ENCODE results near the gene TAX1BP3.

The TAX1BP3 gene

DNA sequence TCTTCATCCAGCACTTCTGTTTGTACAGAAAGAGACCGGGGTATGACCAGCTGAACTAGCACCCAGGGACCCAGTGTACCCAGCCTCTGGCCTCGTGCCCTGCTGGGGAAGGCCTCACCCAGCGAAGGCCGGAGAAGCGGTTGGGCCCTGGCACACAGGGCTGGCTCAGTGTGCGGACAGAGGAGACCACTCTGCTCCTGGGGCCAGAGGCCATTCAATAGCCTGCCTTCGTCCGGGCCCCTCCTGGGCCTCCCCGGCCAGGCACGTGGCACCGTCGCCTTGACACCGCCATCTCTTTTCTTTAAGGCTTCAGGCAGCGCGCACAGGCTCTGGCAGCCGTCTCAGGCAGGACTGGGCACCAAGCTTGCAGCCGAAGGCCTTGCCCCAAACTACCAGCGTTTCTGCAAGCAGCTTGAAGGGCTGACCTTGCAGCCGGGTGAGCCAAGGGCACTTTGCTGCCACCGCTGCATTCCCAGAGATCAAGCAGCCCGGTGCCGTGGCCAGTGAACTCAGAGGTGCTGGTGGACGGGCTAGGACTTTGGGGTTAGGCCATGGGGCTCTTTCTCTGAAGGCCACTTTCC lies 8.0 kb downstream of the TAX1BP3 start:
- H3K9ac ChIP-seq (ENCODE audit: low read depth in 1 of 2, low read length in 2 of 2): no peak overlapping the region

DNA sequence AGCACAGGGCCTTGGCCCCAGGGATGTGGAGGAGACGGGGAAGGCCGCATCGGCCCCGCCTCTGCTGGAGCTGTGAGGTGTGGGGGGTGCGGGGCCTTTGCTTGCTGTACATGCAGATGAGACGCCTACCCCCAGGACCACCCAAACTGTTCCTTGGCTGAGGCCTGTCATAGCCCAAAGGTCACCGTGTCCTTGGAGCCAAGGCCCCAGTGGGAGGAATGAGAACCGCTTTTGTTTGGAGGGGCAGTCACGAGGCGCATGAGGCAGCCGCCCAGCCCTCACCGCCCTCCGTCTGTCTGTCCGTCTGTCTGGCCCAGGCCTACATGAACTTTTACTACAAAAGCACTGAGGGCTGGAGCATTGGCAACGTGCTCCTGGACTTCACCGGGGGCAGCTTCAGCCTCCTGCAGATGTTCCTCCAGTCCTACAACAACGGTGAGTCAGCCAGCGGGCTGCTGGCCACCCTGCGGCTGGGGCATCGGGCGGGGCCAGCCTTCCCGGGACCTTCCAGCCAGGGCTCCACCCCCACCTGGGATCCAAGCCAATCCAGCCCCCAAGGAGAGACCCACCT lies 8.8 kb downstream of the TAX1BP3 start:
- Histone ChIP-seq H3K36me3 (ENCODE audit: control insufficient read depth in 1 of 2, insufficient read depth in 2 of 2, low read length in 2 of 2) (peaks cover 13 to 26% of the 10 kb centered on the region in 2 donors), H3K9ac (ENCODE audit: low read depth in 1 of 2, low read length in 2 of 2) (no peak overlapping the region)

More for the DNA sequence above, 8.0 kb downstream of the TAX1BP3 start:
- Histone ChIP-seq H3K27me3 (ENCODE audit: control insufficient read depth in 1 of 2, insufficient read depth in 2 of 2, low read length in 2 of 2) (no peaks in the 10 kb centered on the region), H3K4me3 (ENCODE audit: low read depth in 1 of 2, low read length in 2 of 2) (no peak overlapping the region), H3K36me3 (ENCODE audit: control insufficient read depth in 1 of 2, insufficient read depth in 2 of 2, low read length in 2 of 2) (peaks cover 15 to 30% of the 10 kb centered on the region in 2 donors), H3K9me3 (ENCODE audit: control insufficient read depth in 1 of 2, low read length in 2 of 2) (no peaks in the 10 kb centered on the region), H3K27ac (ENCODE audit: low read depth, low read length) (no peak overlapping the region), H3K4me1 (ENCODE audit: control insufficient read depth in 1 of 2, insufficient read depth in 2 of 2, low read length in 2 of 2) (peaks cover 7 to 13% of the 10 kb centered on the region in 2 donors)

DNA sequence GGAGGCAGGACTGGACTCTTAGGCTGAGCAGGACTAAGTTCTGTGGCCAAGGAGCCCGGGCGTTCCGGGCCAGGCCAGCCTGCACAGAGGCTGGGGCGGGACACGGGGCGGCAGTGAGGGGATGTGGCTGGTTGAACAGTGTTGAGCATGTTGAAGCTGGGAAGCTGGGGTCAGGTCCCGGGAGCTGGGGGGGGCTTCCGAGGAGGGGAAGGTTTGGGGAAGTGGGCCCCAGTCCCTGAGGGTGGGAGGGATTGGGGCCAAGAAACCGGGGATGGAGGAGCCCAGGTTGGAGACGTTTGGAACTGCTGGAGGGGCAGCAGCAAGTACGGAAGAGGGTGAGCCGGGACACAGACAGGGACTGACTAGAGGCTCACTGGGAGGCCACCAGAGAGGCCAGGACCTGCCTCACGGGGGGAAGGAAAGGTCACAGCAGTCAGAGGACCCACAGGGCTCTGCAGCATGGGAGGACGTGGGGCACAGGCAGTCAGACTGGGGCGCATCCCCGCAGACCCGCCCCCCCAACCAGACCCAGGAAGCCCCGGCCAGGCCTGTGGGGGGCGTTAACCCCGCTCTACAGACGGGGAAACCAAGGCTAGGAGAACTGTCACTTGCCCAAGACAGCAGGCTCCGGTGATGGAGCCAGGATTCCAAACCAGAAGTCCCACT lies 9.5 kb downstream of the TAX1BP3 start:
- peaks cover 7 to 13% of the 10 kb centered on the region in 2 donors for H3K4me1 ChIP-seq (ENCODE audit: control insufficient read depth in 1 of 2, insufficient read depth in 2 of 2, low read length in 2 of 2)

More for the DNA sequence above, 8.8 kb downstream of the TAX1BP3 start:
- Histone ChIP-seq H3K27me3 (ENCODE audit: control insufficient read depth in 1 of 2, insufficient read depth in 2 of 2, low read length in 2 of 2) (no peaks in the 10 kb centered on the region), H3K4me3 (ENCODE audit: low read depth in 1 of 2, low read length in 2 of 2) (no peak overlapping the region), H3K27ac (ENCODE audit: low read depth, low read length) (peak overlapping the region; percentile 42), H3K9me3 (ENCODE audit: control insufficient read depth in 1 of 2, low read length in 2 of 2) (no peaks in the 10 kb centered on the region), H3K4me1 (ENCODE audit: control insufficient read depth in 1 of 2, insufficient read depth in 2 of 2, low read length in 2 of 2) (peaks cover 7 to 13% of the 10 kb centered on the region in 2 donors)

GRCh38 chr17:3657874-3658783 lies 10.2 kb downstream of the TAX1BP3 start:
- Histone ChIP-seq H3K27ac (ENCODE audit: low read depth, low read length) (no peak overlapping the region), H3K9me3 (ENCODE audit: control insufficient read depth in 1 of 2, low read length in 2 of 2) (no peaks in the 10 kb centered on the region), H3K4me3 (ENCODE audit: low read depth in 1 of 2, low read length in 2 of 2) (no peak overlapping the region), H3K36me3 (ENCODE audit: control insufficient read depth in 1 of 2, insufficient read depth in 2 of 2, low read length in 2 of 2) (peaks cover 5 to 11% of the 10 kb centered on the region in 2 donors), H3K27me3 (ENCODE audit: control insufficient read depth in 1 of 2, insufficient read depth in 2 of 2, low read length in 2 of 2) (no peaks in the 10 kb centered on the region), H3K4me1 (ENCODE audit: control insufficient read depth in 1 of 2, insufficient read depth in 2 of 2, low read length in 2 of 2) (peaks cover 7 to 13% of the 10 kb centered on the region in 2 donors), H3K9ac (ENCODE audit: low read depth in 1 of 2, low read length in 2 of 2) (no peak overlapping the region)

More for the DNA sequence above, 9.5 kb downstream of the TAX1BP3 start:
- Histone ChIP-seq H3K4me3 (ENCODE audit: low read depth in 1 of 2, low read length in 2 of 2) (no peak overlapping the region), H3K27ac (ENCODE audit: low read depth, low read length) (peak overlapping the region; percentile 42), H3K9me3 (ENCODE audit: control insufficient read depth in 1 of 2, low read length in 2 of 2) (no peaks in the 10 kb centered on the region), H3K36me3 (ENCODE audit: control insufficient read depth in 1 of 2, insufficient read depth in 2 of 2, low read length in 2 of 2) (peaks cover 6 to 19% of the 10 kb centered on the region in 2 donors), H3K9ac (ENCODE audit: low read depth in 1 of 2, low read length in 2 of 2) (no peak overlapping the region), H3K27me3 (ENCODE audit: control insufficient read depth in 1 of 2, insufficient read depth in 2 of 2, low read length in 2 of 2) (no peaks in the 10 kb centered on the region)

GRCh38 chr17:3657588-3657869 lies 10.8 kb downstream of the TAX1BP3 start:
- Histone ChIP-seq H3K4me3 (ENCODE audit: low read depth in 1 of 2, low read length in 2 of 2) (no peak overlapping the region), H3K27ac (ENCODE audit: low read depth, low read length) (no peak overlapping the region), H3K9me3 (ENCODE audit: control insufficient read depth in 1 of 2, low read length in 2 of 2) (no peaks in the 10 kb centered on the region), H3K9ac (ENCODE audit: low read depth in 1 of 2, low read length in 2 of 2) (no peak overlapping the region), H3K4me1 (ENCODE audit: control insufficient read depth in 1 of 2, insufficient read depth in 2 of 2, low read length in 2 of 2) (peaks cover 7 to 13% of the 10 kb centered on the region in 2 donors), H3K36me3 (ENCODE audit: control insufficient read depth in 1 of 2, insufficient read depth in 2 of 2, low read length in 2 of 2) (peaks cover 5 to 7% of the 10 kb centered on the region in 2 donors), H3K27me3 (ENCODE audit: control insufficient read depth in 1 of 2, insufficient read depth in 2 of 2, low read length in 2 of 2) (no peaks in the 10 kb centered on the region)

DNA sequence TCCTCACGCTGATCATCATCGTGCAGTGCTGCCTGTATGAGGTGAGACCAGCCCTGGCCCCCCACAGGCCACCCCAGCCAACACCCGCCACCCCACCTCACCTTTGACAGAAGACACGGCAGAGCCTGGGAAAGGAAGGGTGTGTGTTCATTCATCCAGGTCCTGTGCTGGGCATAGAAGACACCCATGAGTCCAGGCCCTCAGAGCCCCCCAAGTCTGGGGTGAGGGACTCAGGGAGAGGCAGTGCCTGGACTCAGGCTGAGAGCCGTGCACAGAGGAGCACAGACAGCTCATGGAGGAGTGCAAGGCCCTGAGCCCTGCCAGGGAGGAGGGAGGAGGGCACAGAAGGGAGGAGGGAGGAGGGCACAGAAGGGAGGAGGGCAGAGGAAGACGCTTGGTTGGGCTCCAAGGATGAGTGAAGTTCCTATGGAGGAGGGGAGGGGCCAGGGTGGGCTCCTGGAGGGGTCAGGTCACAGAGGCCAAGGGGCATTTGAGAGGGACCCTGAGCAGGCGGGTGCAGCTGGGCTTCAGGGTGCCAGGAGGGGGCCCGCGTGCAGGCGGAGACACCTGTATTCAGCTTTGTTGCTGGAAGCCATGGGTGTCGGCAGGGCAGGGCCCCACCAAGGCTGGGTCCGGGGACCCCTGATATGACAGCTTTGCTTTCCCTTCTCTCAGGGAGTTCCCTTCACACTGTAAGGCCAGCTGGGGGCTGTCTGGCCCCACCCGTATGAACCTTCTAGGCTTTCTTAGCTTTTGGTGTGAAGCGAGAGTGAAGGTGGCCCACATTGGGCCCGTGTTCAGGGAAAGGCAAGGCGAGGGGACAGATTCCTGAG lies 11.4 kb downstream of the TAX1BP3 start:
- H3K36me3 ChIP-seq (ENCODE audit: control insufficient read depth in 1 of 2, insufficient read depth in 2 of 2, low read length in 2 of 2): peaks cover 5 to 7% of the 10 kb centered on the region in 2 donors
- H3K27me3 ChIP-seq (ENCODE audit: control insufficient read depth in 1 of 2, insufficient read depth in 2 of 2, low read length in 2 of 2): no peaks in the 10 kb centered on the region
- H3K4me1 ChIP-seq (ENCODE audit: control insufficient read depth in 1 of 2, insufficient read depth in 2 of 2, low read length in 2 of 2): peaks cover 7 to 13% of the 10 kb centered on the region in 2 donors
- H3K9ac ChIP-seq (ENCODE audit: low read depth in 1 of 2, low read length in 2 of 2): no peak overlapping the region
- H3K4me3 ChIP-seq (ENCODE audit: low read depth in 1 of 2, low read length in 2 of 2): no peak overlapping the region
- H3K9me3 ChIP-seq (ENCODE audit: control insufficient read depth in 1 of 2, low read length in 2 of 2): no peaks in the 10 kb centered on the region
- no peak overlapping the region for H3K27ac ChIP-seq (ENCODE audit: low read depth, low read length)

DNA sequence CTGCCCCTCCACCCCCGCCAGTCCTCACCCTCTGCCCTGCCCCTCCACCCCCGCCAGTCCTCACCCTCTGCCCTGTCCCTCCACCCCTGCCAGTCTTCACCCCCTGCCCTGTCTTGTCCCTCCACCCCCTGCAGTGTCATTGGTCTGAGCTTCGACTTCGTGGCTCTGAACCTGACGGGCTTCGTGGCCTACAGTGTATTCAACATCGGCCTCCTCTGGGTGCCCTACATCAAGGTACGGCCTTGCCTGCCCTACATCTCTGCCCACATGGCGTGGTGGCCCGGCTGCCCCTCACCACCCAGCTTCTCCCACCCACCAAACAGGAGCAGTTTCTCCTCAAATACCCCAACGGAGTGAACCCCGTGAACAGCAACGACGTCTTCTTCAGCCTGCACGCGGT lies 12.0 kb downstream of the TAX1BP3 start:
- peaks cover 3 to 5% of the 10 kb centered on the region in 2 donors for H3K36me3 ChIP-seq (ENCODE audit: control insufficient read depth in 1 of 2, insufficient read depth in 2 of 2, low read length in 2 of 2)
- no peak overlapping the region for H3K9ac ChIP-seq (ENCODE audit: low read depth in 1 of 2, low read length in 2 of 2)
- no peaks in the 10 kb centered on the region for H3K9me3 ChIP-seq (ENCODE audit: control insufficient read depth in 1 of 2, low read length in 2 of 2)
- H3K27me3 ChIP-seq (ENCODE audit: control insufficient read depth in 1 of 2, insufficient read depth in 2 of 2, low read length in 2 of 2): no peaks in the 10 kb centered on the region
- no peak overlapping the region for H3K4me3 ChIP-seq (ENCODE audit: low read depth in 1 of 2, low read length in 2 of 2)
- H3K27ac ChIP-seq (ENCODE audit: low read depth, low read length): no peak overlapping the region
- peaks cover 7 to 13% of the 10 kb centered on the region in 2 donors for H3K4me1 ChIP-seq (ENCODE audit: control insufficient read depth in 1 of 2, insufficient read depth in 2 of 2, low read length in 2 of 2)

- no peaks in the 10 kb centered on the region for H3K9me3 ChIP-seq (ENCODE audit: control insufficient read depth in 1 of 2, low read length in 2 of 2)
- H3K4me1 ChIP-seq (ENCODE audit: control insufficient read depth in 1 of 2, insufficient read depth in 2 of 2, low read length in 2 of 2): peaks cover 7 to 13% of the 10 kb centered on the region in 2 donors
Observed at GRCh38 chr17:3655766-3656165, 12.6 kb downstream of the TAX1BP3 start.

GRCh38 chr17:3647769-3648555 lies 20.4 kb downstream of the TAX1BP3 start:
- H3K4me3 ChIP-seq (ENCODE audit: low read depth in 1 of 2, low read length in 2 of 2): no peak overlapping the region
- H3K9me3 ChIP-seq (ENCODE audit: control insufficient read depth in 1 of 2, low read length in 2 of 2): no peaks in the 10 kb centered on the region
- no peak overlapping the region for H3K27ac ChIP-seq (ENCODE audit: low read depth, low read length)
- peaks cover 11 to 20% of the 10 kb centered on the region in 2 donors for H3K36me3 ChIP-seq (ENCODE audit: control insufficient read depth in 1 of 2, insufficient read depth in 2 of 2, low read length in 2 of 2)
- no peaks in the 10 kb centered on the region for H3K4me1 ChIP-seq (ENCODE audit: control insufficient read depth in 1 of 2, insufficient read depth in 2 of 2, low read length in 2 of 2)
- no peak overlapping the region for H3K9ac ChIP-seq (ENCODE audit: low read depth in 1 of 2, low read length in 2 of 2)
- no peaks in the 10 kb centered on the region for H3K27me3 ChIP-seq (ENCODE audit: control insufficient read depth in 1 of 2, insufficient read depth in 2 of 2, low read length in 2 of 2)

More at GRCh38 chr17:3655766-3656165, 12.6 kb downstream of the TAX1BP3 start:
- no peak overlapping the region for H3K27ac ChIP-seq (ENCODE audit: low read depth, low read length)
- peaks cover 0 to 5% of the 10 kb centered on the region in 2 donors for H3K36me3 ChIP-seq (ENCODE audit: control insufficient read depth in 1 of 2, insufficient read depth in 2 of 2, low read length in 2 of 2)
- no peak overlapping the region for H3K9ac ChIP-seq (ENCODE audit: low read depth in 1 of 2, low read length in 2 of 2)
- H3K4me3 ChIP-seq (ENCODE audit: low read depth in 1 of 2, low read length in 2 of 2): no peak overlapping the region
- H3K27me3 ChIP-seq (ENCODE audit: control insufficient read depth in 1 of 2, insufficient read depth in 2 of 2, low read length in 2 of 2): no peaks in the 10 kb centered on the region

Data from duodenal mucosa (tissue), 2 donors.